SK-N-SH treated with all-trans-retinoic acid at 6 μM for 48 hours (cell line): Measurements from ENCODE around the gene PPA2.

Experiments
- BACH2 ChIP-seq: fragments of 250-450 bp; sonication (Bioruptor Pico); IDR thresholded peaks from 2 replicates; pipeline ENCODE4 v1.9.0; 2021; ENCODE audit warnings: mild to moderate bottlenecking, borderline replicate concordance
- GLIS3 ChIP-seq: fragments of 250-450 bp; sonication (Bioruptor Pico); IDR thresholded peaks from 2 replicates; pipeline ENCODE4 v1.5.0; 2020; ENCODE audit warnings: mild to moderate bottlenecking, moderate library complexity
- ISL1 ChIP-seq: fragments of 250-450 bp; sonication (Bioruptor Pico); IDR thresholded peaks from 2 replicates; pipeline ENCODE4 v2.1.2; 2022; ENCODE audit warnings: mild to moderate bottlenecking, moderate library complexity
- RARB ChIP-seq: fragments of 250-450 bp; sonication (Bioruptor Pico); IDR thresholded peaks from 2 replicates; pipeline ENCODE4 v1.8.0; 2021; ENCODE audit warnings: mild to moderate bottlenecking, moderate library complexity
- SNAI2 ChIP-seq: fragments of 250-450 bp; sonication (Bioruptor Pico); IDR thresholded peaks from 2 replicates; pipeline ENCODE4 v1.5.0; 2020; ENCODE audit warnings: mild to moderate bottlenecking, moderate library complexity
- TCF4 ChIP-seq: fragments of 250-450 bp; sonication (Bioruptor Pico); IDR thresholded peaks from 2 replicates; pipeline ENCODE4 v1.8.0; 2021; ENCODE audit warnings: mild to moderate bottlenecking, moderate library complexity, borderline replicate concordance
- TOX ChIP-seq: fragments of 250-450 bp; sonication (Bioruptor Pico); IDR thresholded peaks from 2 replicates; pipeline ENCODE4 v1.8.0; 2021; ENCODE audit warnings: mild to moderate bottlenecking, moderate library complexity, borderline replicate concordance
- ZC3H10 ChIP-seq: fragments of 250-450 bp; sonication (Bioruptor Pico); IDR thresholded peaks from 2 replicates; pipeline ENCODE4 v1.5.1; 2021; ENCODE audit warnings: mild to moderate bottlenecking, moderate library complexity
- ZFP3 ChIP-seq: fragments of 250-450 bp; sonication (Bioruptor Pico); IDR thresholded peaks from 2 replicates; pipeline ENCODE4 v1.5.0; 2020; ENCODE audit warnings: mild to moderate bottlenecking, moderate library complexity
- ZNF565 ChIP-seq: fragments of 450-650 bp; formaldehyde crosslinking; conservative IDR thresholded peaks from 2 replicates; pipeline ENCODE4 v1.5.0; 2020; ENCODE audit warnings: low read depth, mild to moderate bottlenecking, moderate library complexity
- TF ChIP-seq, protein P1 (sequence below): fragments of 250-450 bp; sonication (Bioruptor Pico); IDR thresholded peaks from 2 replicates; pipeline ENCODE4 v1.5.1; 2020; ENCODE audit warnings: low read depth, mild to moderate bottlenecking, moderate library complexity

DNA sequence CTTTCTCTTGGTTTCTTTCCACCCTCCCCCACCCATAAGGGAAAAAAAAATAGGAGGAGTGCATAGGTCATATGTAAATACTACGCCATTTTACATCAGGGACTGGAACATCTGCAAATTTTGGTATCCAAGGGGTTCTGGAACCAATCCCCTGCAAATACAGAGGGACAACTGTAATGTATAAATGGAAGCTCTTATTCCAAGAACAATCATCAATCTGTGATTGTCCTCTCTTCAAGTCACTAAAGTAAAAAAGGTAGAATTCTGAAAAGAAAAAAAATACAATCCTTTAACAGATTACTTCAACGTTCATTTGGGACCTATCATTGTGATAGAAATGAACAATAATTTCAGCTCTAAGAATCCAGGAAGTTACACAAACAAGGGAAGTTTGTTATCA, 13.6 kb downstream of the PPA2 start:
- TF ChIP-seq ZNF565 (CRISPR knock-in tag), result no peak
- TF ChIP-seq GLIS3 (CRISPR knock-in tag), result no peak
- no peak for TF ChIP-seq RARB (CRISPR knock-in tag)
- TF ChIP-seq, protein P1, sequence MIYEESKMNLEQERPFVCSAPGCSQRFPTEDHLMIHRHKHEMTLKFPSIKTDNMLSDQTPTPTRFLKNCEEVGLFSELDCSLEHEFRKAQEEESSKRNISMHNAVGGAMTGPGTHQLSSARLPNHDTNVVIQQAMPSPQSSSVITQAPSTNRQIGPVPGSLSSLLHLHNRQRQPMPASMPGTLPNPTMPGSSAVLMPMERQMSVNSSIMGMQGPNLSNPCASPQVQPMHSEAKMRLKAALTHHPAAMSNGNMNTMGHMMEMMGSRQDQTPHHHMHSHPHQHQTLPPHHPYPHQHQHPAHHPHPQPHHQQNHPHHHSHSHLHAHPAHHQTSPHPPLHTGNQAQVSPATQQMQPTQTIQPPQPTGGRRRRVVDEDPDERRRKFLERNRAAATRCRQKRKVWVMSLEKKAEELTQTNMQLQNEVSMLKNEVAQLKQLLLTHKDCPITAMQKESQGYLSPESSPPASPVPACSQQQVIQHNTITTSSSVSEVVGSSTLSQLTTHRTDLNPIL (CRISPR knock-in tag), result no peak
- TF ChIP-seq TCF4 (CRISPR knock-in tag), result no peak
- TF ChIP-seq ISL1, result no peak
- TF ChIP-seq TOX (CRISPR knock-in tag), result no peak
- TF ChIP-seq ZFP3 (CRISPR knock-in tag), result no peak
- no peak for TF ChIP-seq ZC3H10
- no peak for TF ChIP-seq SNAI2 (CRISPR knock-in tag)
- no peak for TF ChIP-seq BACH2 (CRISPR knock-in tag)
